ENCODE measurements around the gene DNAH5.

Gene DNAH5

DNA sequence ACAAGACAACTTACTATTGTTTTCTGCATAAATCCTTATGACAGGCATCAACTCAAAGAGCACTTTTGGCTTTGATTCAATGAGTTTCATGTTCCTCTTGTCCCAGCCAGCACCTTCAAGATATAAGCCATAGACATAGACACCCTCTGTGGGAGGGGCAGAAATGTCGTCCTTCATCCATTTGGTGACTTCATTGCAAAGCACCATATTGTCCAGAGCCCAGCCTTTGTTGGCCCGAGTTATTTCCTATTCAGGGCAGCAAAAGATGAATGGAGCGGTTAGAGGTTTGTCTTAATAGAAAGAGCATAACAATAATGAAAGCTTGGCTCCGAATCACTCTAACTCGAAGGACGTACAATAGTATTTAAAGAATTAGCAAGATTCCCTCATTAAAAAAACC, 243.9 kb downstream of the DNAH5 start:
- no peak for DNase-seq (ENCODE audit: low read depth)

DNA sequence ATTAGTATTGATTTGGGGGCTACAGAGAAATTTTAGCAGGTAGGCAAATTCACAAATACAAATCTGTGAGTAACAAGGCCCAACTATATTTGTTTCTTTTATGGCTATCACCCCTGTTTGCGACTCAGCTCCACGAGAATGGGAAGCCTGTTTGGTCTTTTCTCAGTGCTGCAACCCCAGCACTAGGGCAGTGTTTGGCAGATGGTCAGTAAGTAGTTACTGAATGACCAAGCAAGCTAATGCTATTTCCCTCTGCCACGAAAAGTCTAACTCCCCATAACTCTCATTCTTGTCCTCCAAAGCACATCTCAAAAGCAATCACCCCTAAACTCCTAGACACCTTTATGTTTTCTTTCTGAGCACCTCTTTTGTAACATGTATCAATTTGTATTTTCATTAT, 245.6 kb downstream of the DNAH5 start:
- DNase-seq (ENCODE audit: low read depth), result no peak

DNA sequence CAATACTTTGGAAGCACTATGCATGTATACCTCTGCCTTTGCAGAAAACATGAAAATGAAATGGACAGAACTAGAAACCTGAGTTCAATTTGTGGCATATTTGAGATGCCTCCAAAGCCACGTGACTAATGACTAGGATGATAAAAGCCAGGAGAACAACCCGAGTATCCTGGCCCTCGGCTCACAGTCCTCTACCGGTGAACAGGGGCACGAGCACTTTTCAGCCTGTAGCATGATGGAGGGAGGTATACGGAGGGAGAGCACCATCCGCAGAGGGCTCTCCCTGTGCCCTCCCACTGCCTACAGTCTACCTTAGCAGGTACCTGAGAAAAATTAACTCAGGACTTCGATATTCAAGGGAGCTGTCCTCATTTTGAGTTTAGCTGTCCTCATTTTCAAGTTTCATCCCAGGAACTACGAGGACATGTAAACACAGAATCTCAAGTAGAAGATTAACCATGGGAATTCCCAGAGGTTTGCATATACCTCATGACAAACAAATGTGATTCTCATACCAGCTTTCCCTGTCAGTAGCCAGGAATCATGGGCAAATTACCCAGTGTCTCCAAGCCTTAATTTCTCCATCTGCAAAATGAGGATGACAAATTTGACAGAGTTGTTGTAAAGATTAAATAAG, 249.3 kb downstream of the DNAH5 start:
- no peak for DNase-seq (ENCODE audit: low read depth)

DNA sequence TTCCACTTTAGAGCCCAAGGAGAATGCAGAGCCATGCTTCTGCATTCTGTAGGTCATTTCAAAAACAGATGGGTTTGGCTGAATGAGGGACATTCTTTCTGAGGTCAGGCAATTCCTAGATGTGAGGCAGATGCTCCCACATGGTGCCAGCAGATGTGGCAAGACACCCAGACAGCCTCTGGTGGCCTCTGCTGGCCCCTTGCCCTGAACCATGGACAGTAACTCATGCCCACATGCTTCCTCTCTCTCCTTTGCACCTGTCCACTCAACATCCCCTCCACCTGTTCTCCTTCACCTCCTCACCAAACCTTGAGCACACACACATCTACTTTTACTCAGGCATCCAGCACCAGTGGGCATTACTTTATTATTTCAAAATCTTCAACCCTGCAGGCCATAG, 252.3 kb downstream of the DNAH5 start:
- DNase-seq (ENCODE audit: low read depth), result no peak

DNA sequence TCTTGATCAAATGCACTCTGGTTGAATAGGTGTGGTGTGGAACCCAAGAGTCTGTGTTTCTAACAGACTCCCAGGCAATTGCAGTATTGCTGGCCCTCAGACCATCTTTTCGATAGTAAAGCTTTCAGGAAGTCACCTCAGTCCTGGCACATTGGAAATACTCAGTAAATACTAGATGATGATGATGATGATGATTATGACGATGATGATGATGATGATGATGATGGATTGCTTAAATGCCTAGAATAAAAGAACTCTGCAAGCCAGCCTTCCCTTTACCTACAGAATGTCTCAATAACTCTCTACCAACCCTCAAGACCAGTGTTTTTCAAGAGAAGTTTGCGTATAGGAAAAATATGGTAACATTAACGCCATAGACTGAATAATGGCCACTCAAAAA, 268.0 kb downstream of the DNAH5 start:
- DNase-seq (ENCODE audit: low read depth), result no peak

DNA sequence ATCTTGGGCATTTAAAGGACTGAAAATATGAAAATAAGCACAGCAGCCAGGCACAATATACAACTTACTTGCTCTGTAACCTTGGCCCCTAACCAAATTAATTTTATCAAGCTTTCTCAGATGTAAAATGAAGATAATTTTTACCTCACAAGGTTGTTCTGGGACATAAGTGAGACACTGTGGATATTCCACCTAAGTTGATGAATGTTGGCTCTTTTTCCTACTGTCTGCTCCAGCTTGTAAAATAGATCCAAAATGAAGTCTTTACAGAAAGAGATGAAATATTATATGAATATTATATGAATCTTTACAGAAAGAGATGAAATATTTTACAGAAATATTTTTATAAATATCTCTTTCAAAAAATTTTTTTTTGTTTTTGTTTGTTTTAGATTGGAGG, 270.1 kb downstream of the DNAH5 start:
- DNase-seq (ENCODE audit: low read depth), result no peak

DNA sequence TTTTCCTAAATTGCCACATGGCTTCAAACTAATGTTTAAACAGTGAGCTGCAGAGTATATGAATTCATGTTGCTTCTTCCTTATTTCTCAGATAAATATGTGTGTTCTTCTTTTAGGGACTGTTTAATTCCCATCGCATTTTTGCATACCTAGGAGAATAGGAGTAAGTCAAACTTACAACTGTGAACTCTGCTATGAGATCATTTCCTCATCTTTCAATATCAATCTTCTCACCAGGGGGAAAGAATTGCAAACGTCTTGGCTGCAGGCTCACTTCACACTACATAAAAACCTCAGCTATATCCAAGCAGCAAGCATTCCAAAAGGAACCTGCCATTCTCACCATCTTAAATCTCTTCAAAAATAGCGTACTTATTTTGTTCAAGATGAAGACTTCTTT, 271.0 kb downstream of the DNAH5 start:
- no peak for DNase-seq (ENCODE audit: low read depth)

DNA sequence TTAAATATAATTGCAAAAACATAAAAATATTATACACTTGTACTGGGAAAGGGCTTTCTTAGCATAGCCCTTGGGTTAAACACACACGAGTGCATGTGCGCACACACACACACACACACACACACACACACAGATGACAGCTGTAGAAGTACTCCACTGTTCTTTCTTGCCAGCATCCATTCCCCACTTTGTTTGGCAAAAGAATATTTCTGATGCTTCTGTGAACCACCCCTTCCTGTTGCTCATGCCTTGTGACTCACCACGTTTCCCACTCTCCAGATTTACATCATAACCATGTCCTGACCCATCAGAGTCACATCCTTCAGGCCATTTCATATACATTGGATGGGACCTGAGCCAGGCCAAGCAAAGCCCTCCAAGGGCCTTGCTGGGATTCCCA, 280.1 kb downstream of the DNAH5 start:
- peak; percentile 81 for DNase-seq (ENCODE audit: low read depth)

DNA sequence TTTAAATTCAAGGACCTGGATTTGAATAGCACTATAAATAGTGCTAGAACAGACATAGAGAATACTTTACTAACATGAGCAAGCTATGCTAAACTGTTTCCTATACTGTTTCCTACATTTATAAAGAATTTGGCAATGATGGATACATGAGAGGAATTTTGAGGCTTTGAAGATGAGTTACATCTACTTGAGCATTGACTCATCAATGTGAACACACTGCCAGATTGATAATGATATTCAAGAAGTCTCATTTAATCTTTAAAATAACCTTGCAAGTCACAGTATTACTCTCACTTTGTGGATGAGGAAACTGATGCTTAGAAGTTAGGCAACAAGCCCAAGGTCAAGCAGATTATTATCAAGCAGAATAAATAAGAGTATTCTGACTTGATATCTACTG, 281.9 kb downstream of the DNAH5 start:
- no peak for DNase-seq (ENCODE audit: low read depth)

DNA sequence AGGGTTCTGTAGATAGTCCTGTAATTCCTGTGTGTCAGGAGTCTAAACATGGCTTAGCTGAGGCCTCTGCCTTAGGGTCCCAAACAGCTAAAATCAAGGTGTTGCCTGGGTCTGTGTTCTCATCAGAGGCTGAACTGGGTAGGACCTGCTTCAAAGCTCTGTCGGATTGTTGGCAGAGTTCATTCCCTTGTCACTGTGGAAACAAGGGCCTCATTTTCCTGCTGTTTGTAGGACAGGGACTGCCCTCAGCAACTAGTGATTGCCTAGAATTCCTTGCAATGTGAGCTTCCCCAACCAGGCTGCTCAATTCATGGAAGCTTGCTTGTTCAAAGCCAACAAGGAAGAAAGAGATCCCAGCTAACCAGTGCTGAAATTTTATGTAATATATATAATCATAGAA, 283.2 kb downstream of the DNAH5 start:
- no peak for DNase-seq (ENCODE audit: low read depth)

DNA sequence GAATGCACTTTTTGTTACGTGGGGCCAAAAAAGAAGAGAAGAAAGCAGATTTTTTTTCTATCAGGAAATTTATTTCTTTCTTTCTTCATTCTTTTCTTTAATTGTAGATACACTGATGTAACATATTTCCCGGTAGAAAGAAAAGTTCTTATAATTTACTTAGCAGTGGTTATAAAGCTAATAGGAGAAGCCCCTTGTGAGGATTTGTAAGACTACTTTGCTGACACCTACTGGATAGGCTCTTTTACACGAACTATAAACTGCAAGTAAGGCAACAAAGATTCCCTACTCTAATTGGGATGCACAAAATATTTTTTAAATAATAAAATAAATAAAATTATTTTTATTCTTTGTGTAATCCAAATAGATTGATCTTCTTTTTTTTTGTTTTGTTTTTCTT, 284.4 kb downstream of the DNAH5 start:
- DNase-seq (ENCODE audit: low read depth), result no peak

DNA sequence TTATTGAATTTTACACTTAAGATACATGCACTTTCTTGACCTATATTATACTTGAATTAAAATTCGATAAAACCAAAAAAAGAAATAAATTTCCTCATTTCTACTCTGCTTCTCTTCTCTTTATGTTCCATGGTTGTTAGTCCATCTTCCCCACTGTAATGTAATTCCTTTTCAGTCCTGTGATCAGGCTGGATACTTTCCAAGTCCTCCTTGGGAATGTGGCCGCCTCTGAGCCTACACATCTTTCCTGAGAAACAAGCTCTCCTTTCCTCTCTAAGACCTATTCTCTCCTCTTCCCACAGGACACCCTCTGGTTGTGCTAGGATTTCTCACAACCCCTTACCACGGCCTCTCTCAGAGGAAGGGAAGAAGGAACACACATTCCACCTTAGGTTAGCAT, 285.1 kb downstream of the DNAH5 start:
- DNase-seq (ENCODE audit: low read depth), result no peak

DNA sequence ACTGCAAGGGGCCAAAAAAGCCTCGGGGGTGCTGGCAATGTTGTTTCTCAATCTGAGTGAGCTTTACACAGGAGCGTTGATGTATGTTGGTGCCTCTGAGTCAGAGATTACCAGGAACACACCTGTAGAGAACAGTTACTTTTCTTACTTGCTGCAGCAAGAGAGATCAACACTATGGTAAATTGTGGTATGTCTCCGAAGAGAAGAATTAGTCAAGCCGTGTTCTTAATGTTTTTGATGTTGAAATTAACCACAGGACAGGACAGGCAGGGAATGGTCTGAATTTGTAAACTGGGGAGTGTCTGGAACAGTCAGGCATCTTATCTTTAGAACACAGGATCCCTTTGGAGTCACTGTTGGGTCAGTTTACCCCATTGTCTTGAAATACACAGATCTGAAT, 285.7 kb downstream of the DNAH5 start:
- DNase-seq (ENCODE audit: low read depth), result no peak

DNA sequence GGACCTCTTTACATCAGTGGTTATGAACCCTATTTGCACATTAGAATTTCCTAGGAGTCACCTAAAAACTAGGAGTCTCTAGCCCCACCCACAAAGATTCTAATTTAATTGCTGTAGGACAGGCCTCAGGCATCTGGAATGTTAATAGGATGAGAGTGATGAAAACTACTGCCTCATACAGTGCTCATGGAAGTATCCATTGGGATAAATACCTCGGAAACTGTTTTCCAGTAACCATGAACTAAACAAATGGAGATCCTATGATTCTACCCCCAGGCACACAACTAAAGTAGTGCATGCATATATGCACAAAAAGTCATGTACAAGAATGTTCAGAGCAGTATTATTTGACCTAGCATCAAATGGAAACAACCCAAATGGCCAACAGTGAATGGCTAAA, 286.3 kb downstream of the DNAH5 start:
- no peak for DNase-seq (ENCODE audit: low read depth)

DNA sequence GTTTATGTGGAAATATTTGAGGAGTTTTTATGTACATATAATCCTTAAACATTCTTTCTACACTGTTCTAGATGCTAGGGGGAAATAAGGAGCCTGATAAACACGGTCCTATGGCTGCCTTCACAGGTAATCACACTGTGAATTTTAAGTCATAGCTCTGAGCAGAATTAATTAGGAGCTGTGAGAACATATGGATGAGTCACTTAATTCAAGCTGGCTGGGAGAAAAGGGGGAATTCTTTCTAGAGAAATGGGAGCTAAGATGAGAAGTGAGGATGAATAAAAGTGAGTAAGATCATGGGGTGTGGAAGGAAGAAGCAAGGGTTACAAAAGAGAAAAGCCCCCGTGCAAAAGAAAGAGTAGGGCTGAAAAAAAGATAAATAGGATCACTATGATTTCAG, 290.8 kb downstream of the DNAH5 start:
- no peak for DNase-seq (ENCODE audit: low read depth)

DNA sequence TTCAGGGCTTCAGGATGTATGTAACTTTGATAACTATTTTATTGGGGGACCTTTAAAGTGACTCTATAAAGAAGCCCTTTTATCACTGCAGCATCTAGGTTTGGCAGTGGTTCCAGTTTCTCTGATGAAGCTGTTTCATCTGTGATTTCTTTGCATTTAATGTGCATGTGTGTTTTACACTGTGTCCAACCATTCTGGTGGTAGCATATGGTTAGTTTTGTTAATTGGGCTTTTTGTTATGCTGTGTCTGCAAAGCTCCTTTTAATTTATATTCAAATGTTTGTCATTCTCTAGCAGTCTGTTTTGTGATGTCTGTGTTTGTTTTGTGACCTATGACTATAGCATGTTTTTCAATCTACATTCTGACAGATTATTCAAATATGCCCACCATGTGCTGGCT, 294.8 kb downstream of the DNAH5 start:
- DNase-seq (ENCODE audit: low read depth), result no peak

DNA sequence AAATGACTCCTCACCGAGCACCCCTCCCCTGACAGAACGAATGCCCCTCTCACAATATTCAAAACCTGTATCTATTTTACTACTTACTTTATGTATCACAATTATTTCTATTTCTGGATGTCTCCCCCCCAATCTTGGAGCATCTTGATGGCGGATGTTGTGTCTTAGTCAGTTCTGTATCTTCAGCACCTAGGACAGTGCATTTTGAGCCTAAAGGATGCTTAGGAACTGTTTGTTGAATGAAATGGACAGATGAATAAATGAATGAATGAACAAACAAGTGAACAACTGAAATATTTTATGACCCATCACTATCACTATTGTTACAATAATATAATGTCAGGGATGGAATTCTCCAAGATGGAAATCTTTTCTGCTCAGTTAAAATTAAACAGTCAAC, 295.7 kb downstream of the DNAH5 start:
- DNase-seq (ENCODE audit: low read depth), result no peak

DNA sequence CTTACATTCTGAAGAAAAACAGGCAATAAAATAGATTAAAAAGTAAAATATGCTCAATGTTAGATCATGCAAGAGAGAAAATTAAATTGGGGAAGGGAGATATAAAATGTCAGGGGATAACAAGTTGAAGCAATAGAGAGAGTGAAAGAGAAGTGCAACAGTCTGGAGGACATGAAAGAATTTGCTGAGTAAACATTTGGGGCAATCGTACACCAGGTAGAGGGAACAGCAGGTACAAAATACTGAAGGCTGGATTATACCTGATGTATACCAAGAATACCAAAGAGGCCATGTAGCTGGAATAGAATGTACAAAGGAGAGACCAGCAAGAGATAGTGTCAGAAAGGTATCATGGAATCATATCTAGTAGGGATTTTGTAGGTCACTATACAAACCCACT, 300.8 kb downstream of the DNAH5 start:
- DNase-seq (ENCODE audit: low read depth), result no peak

DNA sequence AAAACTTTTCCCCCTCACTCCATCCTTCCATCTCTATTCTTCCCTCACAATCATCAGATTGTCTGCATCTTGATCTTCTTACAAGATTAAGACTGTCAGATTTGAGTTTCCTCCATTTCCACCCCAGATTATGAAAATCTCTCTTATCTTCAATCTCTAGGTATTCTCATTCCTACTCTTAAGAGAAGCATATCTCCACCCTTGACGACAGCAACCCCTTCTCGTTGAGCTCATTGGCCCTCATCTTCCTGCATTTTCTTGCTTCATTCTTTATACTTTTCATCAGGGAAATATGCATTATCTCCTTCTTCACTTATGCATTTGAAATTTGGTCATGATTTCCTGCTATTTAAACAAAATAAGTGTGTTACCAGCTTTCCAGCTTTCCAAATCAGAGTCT, 301.3 kb downstream of the DNAH5 start:
- DNase-seq (ENCODE audit: low read depth), result no peak
